Measurements from ENCODE around the gene CELF5. TPM values are rescaled to one million over a fixed set of nuclear protein-coding genes. Genes with fewer than 3 reads are reported as not detected.
"Not testable (repeated sequence)": the region's sequence is repeated elsewhere in the genome, so short reads cannot be mapped to it uniquely, and the experiment has no call there.

Gene CELF5
- total RNA-seq, 6 experiments from 2014 or later = 0.07 to 1.6 (median 0.34) TPM

DNA sequence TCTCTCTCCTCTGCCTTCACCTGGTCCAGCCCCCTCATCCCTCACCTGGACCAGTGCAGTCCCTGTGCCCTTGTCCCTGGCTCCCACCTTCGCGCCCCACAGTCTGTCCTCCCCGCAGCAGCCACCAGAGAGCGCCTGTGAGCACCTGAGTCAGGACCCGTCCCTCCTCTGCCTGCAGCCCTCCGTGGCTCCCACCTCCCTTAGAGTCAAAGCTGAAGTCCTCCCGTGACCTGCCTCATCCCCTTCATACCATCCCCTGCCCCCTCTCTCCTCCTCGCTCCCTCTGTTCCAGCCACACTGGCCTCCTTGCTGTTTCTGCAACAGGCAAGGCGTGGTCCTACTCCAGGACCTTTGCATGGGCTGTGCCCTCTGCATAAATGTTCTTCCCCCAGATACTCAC lies 10.3 kb downstream of the CELF5 start:
- Histone ChIP-seq H3K27me3 (no peaks in the 10 kb centered on the region), H3K36me3 (no peaks in the 10 kb centered on the region), H3K27ac (no peak overlapping the region), H3K4me1 (no peaks in the 10 kb centered on the region), H3K9me3 (no peaks in the 10 kb centered on the region), H3K4me3 (no peak overlapping the region)
- ATAC-seq (peak in 1 of 4 donors; percentile 29), DNase-seq (no peak)
- WGBS (ENCODE audit: insufficient coverage, low coverage, low lambda C conversion rate, missing lambda C conversion rate) = 37% methylated on average over 8 of the region's 9 CpGs
- intact Hi-C loops (cut with DNase I) = no loop called here
- TF ChIP-seq POLR2A (IDR thresholded peaks at IDR 0.05) = no peak
- TF ChIP-seq, protein P1, sequence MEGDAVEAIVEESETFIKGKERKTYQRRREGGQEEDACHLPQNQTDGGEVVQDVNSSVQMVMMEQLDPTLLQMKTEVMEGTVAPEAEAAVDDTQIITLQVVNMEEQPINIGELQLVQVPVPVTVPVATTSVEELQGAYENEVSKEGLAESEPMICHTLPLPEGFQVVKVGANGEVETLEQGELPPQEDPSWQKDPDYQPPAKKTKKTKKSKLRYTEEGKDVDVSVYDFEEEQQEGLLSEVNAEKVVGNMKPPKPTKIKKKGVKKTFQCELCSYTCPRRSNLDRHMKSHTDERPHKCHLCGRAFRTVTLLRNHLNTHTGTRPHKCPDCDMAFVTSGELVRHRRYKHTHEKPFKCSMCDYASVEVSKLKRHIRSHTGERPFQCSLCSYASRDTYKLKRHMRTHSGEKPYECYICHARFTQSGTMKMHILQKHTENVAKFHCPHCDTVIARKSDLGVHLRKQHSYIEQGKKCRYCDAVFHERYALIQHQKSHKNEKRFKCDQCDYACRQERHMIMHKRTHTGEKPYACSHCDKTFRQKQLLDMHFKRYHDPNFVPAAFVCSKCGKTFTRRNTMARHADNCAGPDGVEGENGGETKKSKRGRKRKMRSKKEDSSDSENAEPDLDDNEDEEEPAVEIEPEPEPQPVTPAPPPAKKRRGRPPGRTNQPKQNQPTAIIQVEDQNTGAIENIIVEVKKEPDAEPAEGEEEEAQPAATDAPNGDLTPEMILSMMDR (IDR thresholded peaks at IDR 0.05) = no peak

GRCh38 chr19:3235604-3236003 lies 11.1 kb downstream of the CELF5 start:
- H3K4me3 ChIP-seq; H3K27ac ChIP-seq; H3K27me3 ChIP-seq; H3K9me3 ChIP-seq; intact Hi-C loops (cut with DNase I); ATAC-seq; H3K4me1 ChIP-seq; H3K36me3 ChIP-seq; DNase-seq: not testable (repeated sequence)
- 51% methylated on average over 2 of the region's 2 CpGs for WGBS (ENCODE audit: insufficient coverage, low coverage, low lambda C conversion rate, missing lambda C conversion rate)

DNA sequence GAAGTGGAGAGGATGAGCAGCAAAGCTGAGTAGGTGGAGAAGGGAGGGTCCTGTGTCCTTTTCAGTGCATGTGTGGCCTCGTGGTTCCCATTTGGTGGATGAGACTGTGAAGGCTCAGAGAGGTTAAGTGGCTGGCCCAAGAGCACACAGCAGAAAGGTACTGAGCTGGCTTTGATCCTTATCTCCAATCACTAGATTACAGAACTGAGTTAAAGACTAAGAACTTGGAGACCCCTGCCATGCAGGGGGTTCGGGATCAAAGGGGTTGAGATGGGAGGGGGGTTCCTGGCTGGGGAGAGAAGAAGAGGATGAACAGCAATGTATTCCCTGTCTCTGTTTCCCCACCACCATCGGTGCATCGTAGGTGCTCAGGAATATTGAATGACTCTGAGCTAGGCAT lies 11.8 kb downstream of the CELF5 start:
- intact Hi-C loops (cut with DNase I) = no loop called here
- no peak for DNase-seq

GRCh38 chr19:3238066-3238561 lies 13.7 kb downstream of the CELF5 start:
- intact Hi-C loops (cut with DNase I) = no loop called here
- Histone ChIP-seq H3K4me3 (no peak overlapping the region), H3K9me3 (no peaks in the 10 kb centered on the region), H3K27me3 (no peaks in the 10 kb centered on the region), H3K4me1 (no peaks in the 10 kb centered on the region), H3K36me3 (no peaks in the 10 kb centered on the region), H3K27ac (no peak overlapping the region)
- TF ChIP-seq, protein P1 (IDR thresholded peaks at IDR 0.05) = no peak
- no peak for TF ChIP-seq POLR2A (IDR thresholded peaks at IDR 0.05)
- ATAC-seq (no peak), DNase-seq (no peak)
- 55% methylated on average over 3 of the region's 7 CpGs for WGBS (ENCODE audit: insufficient coverage, low coverage, low lambda C conversion rate, missing lambda C conversion rate)

More for the DNA sequence above, 11.8 kb downstream of the CELF5 start:
- H3K36me3 ChIP-seq = no peaks in the 10 kb centered on the region
- no peak for TF ChIP-seq POLR2A (IDR thresholded peaks at IDR 0.05)
- TF ChIP-seq, protein P1 (IDR thresholded peaks at IDR 0.05) = no peak
- ATAC-seq = no peak
- 46% methylated on average over 4 of the region's 4 CpGs for WGBS (ENCODE audit: insufficient coverage, low coverage, low lambda C conversion rate, missing lambda C conversion rate)
- H3K4me3 ChIP-seq = no peak overlapping the region
- H3K4me1 ChIP-seq = no peaks in the 10 kb centered on the region
- no peaks in the 10 kb centered on the region for H3K9me3 ChIP-seq
- H3K27ac ChIP-seq = no peak overlapping the region
- H3K27me3 ChIP-seq = no peaks in the 10 kb centered on the region

- no peaks in the 10 kb centered on the region for H3K36me3 ChIP-seq
- H3K27me3 ChIP-seq = no peaks in the 10 kb centered on the region
Measured at GRCh38 chr19:3239367-3239766, 14.9 kb downstream of the CELF5 start.

More at GRCh38 chr19:3239367-3239766, 14.9 kb downstream of the CELF5 start:
- no peak for ATAC-seq
- WGBS (ENCODE audit: insufficient coverage, low coverage, low lambda C conversion rate, missing lambda C conversion rate) = 50% methylated on average over 5 of the region's 5 CpGs
- no peak for TF ChIP-seq POLR2A (IDR thresholded peaks at IDR 0.05)
- TF ChIP-seq, protein P1 (IDR thresholded peaks at IDR 0.05) = no peak
- no peaks in the 10 kb centered on the region for H3K4me1 ChIP-seq
- H3K4me3 ChIP-seq = no peak overlapping the region
- no peak for DNase-seq
- intact Hi-C loops (cut with DNase I) = no loop called here
- H3K9me3 ChIP-seq = no peaks in the 10 kb centered on the region
- no peak overlapping the region for H3K27ac ChIP-seq

Measured in right lobe of liver (tissue), 6 donors.